Measurements from ENCODE around the gene FAM110C.

DNA sequence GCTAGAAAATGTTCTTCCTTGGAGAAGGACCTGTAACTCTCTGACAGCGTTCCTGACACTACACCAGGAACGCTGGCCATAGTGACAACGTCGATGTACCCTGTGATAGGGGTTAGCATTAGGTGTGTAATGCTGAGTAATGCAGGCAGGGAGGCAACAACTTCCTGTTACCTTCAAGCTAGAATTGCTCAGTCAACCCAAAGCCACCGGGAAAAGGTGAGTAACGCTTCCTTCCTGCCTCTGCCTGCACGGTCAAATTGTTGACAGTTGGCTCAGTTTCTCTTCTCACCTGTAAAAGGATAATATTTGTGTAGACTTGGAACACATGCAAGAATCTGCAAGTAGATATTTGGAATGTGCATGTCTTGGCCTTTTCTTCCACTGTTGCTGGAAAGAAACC, 12.7 kb downstream of the FAM110C start:
- TF ChIP-seq POLR2AphosphoS5 (IDR thresholded peaks at IDR 0.05) = no peak
- no peak for TF ChIP-seq CTCF (IDR thresholded peaks at IDR 0.05 in 8 of 11, conservative IDR thresholded peaks at IDR 0.05 in 3 of 11)

Data from spleen (tissue), 7 donors.